GM18502 (cell line): ENCODE data around the gene NEURL1.

Experiments
- ATAC-seq: cut with Tn5 transposase; IDR thresholded peaks from one replicate; pipeline ENCODE4 v1.9.1; 2021; ENCODE audit warnings: mild to moderate bottlenecking; ENCODE audit not compliant: unreplicated experiment, poor library complexity

NEURL1 gene

GRCh38 chr10:103578782-103579382 lies 85.4 kb downstream of the NEURL1 start:
- no peak for ATAC-seq

GRCh38 chr10:103580011-103580410 lies 86.5 kb downstream of the NEURL1 start:
- ATAC-seq: no peak

GRCh38 chr10:103580430-103580829 lies 86.9 kb downstream of the NEURL1 start:
- no peak for ATAC-seq

GRCh38 chr10:103581499-103581898 lies 88.0 kb downstream of the NEURL1 start:
- ATAC-seq: no peak

- no peak for ATAC-seq
Measured at GRCh38 chr10:103582331-103583123, 89.0 kb downstream of the NEURL1 start.

GRCh38 chr10:103583871-103584215 lies 90.3 kb downstream of the NEURL1 start:
- ATAC-seq: no peak

GRCh38 chr10:103584216-103585010 lies 90.9 kb downstream of the NEURL1 start:
- no peak for ATAC-seq

GRCh38 chr10:103585011-103585405 lies 91.5 kb downstream of the NEURL1 start:
- ATAC-seq: no peak

- no peak for ATAC-seq
Measured at GRCh38 chr10:103587073-103587472, 93.6 kb downstream of the NEURL1 start.

GRCh38 chr10:103589074-103589630 lies 95.6 kb downstream of the NEURL1 start:
- ATAC-seq: no peak

GRCh38 chr10:103590060-103590459 lies 96.6 kb downstream of the NEURL1 start:
- ATAC-seq: no peak

- ATAC-seq: no peak
Measured at GRCh38 chr10:103590744-103591291, 97.3 kb downstream of the NEURL1 start.

GRCh38 chr10:103592186-103593021 lies 98.9 kb downstream of the NEURL1 start:
- no peak for ATAC-seq

GRCh38 chr10:103593022-103593570 lies 99.6 kb downstream of the NEURL1 start:
- ATAC-seq: no peak

GRCh38 chr10:103595933-103596726 lies 102.6 kb downstream of the NEURL1 start:
- ATAC-seq: no peak

GRCh38 chr10:103597003-103597402 lies 103.5 kb downstream of the NEURL1 start:
- no peak for ATAC-seq

GRCh38 chr10:103598654-103599115 lies 105.2 kb downstream of the NEURL1 start:
- ATAC-seq: no peak

GRCh38 chr10:103599211-103599610 lies 105.7 kb downstream of the NEURL1 start:
- ATAC-seq: no peak

GRCh38 chr10:103599907-103600306 lies 106.4 kb downstream of the NEURL1 start:
- ATAC-seq: no peak
